BLaER1 treated with 17β-estradiol and CSF1 and Interleukin-3, amounts not matched to agents 10 nM and 100 nM (cell line): ENCODE data around the gene KRTAP9-3.
A peak's percentile ranks its signal among the peaks of the same experiment; 100 is the strongest.
"Not testable (repeated sequence)": the region's sequence is repeated elsewhere in the genome, so short reads cannot be mapped to it uniquely, and the experiment has no call there.

Source experiments
- H3K27ac ChIP-seq, 11 experiments: shearing (Covaris generic); formaldehyde crosslinking; 2 replicates each; pipeline ENCODE4 v1.8.1; 2022
- H3K27me3 ChIP-seq, 11 experiments: shearing (Covaris generic); formaldehyde crosslinking; 2 replicates each; pipeline ENCODE4 v1.8.1; 2022
- H3K36me3 ChIP-seq, 11 experiments: shearing (Covaris generic); formaldehyde crosslinking; 2 replicates each; pipeline ENCODE4 v1.8.1; 2022
- H3K4me1 ChIP-seq, 10 experiments: shearing (Covaris generic); formaldehyde crosslinking; 2 replicates each; pipeline ENCODE4 v1.8.1; 2022
- H3K4me2 ChIP-seq, 11 experiments: shearing (Covaris generic); formaldehyde crosslinking; 2 replicates each; pipeline ENCODE4 v1.8.1; 2022
- H3K4me3 ChIP-seq, 10 experiments: shearing (Covaris generic); formaldehyde crosslinking; 2 replicates each; pipeline ENCODE4 v1.8.1; 2022
- H3K9ac ChIP-seq, 11 experiments: shearing (Covaris generic); formaldehyde crosslinking; 2 replicates each; pipeline ENCODE4 v1.8.1; 2022
- H3K9me3 ChIP-seq, 11 experiments: shearing (Covaris generic); formaldehyde crosslinking; replicated peaks in 1 of 11; 2 replicates each; pipeline ENCODE4 v1.8.1; 2022
- H4K20me1 ChIP-seq, 11 experiments: shearing (Covaris generic); formaldehyde crosslinking; 2 replicates each; pipeline ENCODE4 v1.8.1; 2022
- Cebpa-rat ChIP-seq, 11 experiments: shearing (Covaris generic); IDR thresholded peaks; 2 replicates each; pipeline ENCODE4 v1.8.1; 2022

The KRTAP9-3 gene

DNA sequence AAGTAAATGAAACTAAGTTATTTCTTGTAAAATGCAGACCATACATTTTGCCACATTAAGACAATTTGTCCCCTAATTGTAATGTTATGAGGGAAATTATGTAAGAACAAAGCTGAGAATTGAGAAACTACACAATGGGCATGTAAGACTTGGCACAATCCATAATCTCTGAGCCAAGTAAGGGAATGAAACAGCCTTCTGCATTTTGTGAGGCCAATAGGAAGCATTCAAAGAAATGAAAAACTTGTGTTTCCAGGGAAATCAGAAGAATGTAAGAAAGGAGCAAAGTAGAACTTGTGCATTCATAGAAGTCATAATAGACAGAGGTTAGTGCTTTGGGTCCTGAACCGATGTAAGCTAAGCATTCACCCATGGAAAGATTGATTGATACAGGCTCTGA, 19.0 kb downstream of the KRTAP9-3 start:
- TF ChIP-seq Cebpa-rat (IDR thresholded peaks at IDR 0.05), result no peak
- Histone ChIP-seq H3K4me1 (peaks cover 0 to 4% (median 0%) of the 10 kb centered on the region in 10 experiments; a peak in 1 of 20 replicates), H4K20me1 (no peaks in the 10 kb centered on the region), H3K4me2 (no peak overlapping the region), H3K9me3 (no peaks in the 10 kb centered on the region; a peak in 1 of 22 replicates), H3K9ac (no peak overlapping the region), H3K27ac (no peak overlapping the region), H3K27me3 (no peaks in the 10 kb centered on the region), H3K36me3 (no peaks in the 10 kb centered on the region), H3K4me3 (no peak overlapping the region)

DNA sequence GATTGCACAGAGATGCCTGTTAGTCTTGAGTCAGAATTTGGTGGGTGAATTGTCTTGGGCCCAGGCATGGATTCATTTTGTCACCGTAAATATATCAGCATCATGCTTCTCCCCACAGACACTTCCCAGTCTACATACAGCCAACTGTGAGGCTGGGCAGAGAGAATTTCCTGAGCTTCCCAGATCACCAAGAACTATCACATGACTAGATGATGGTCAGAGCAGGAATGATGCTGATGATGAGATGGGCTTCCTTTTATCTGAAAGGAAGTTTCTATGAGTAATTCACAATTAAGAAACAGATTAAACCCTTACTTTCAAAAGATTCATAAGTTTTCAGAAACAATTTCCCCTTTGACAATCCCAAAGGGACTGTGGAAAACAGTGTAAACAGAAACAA, 22.6 kb downstream of the KRTAP9-3 start:
- H3K27me3 ChIP-seq, result no peaks in the 10 kb centered on the region

DNA sequence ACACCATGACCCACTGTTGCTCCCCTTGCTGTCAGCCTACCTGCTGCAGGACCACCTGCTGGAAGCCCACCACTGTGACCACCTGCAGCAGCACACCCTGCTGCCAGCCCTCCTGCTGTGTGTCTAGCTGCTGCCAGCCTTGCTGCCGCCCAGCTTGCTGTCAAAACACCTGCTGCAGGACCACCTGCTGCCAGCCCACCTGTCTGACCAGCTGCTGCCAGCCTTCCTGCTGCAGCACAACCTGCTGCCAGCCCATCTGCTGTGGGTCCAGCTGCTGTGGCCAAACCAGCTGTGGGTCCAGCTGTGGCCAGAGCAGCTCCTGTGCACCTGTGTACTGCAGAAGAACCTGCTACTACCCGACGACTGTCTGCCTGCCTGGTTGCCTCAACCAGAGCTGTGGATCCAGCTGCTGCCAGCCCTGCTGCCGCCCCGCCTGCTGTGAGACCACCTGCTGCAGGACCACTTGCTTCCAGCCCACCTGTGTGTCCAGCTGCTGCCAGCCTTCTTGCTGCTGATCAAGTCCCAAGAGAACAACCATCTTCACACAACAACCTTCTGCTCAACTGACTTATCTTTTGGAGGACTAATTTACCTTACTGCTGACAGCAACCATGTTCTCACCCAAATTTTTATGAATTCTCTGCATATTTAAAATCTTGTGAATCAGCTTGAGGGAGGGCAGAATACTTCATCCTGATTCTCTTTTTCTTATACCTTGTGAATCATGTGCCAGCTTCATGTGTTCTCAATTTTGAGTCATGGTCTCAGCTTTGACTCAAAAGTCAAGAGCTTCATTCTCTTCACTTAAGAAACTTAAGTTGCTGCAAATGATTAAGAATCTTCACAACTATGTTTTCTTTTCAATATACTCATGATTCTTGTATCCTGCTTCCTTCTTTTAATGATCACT, 23.4 kb downstream of the KRTAP9-3 start, which contains the start of gene KRTAP9-9:
TSS of gene KRTAP9-9 (plus strand) at position 4 of the 910 bp plus-strand sequence.
- not testable (repeated sequence) for H3K4me2 ChIP-seq, H3K27ac ChIP-seq, H4K20me1 ChIP-seq, H3K9me3 ChIP-seq, H3K36me3 ChIP-seq, H3K27me3 ChIP-seq, H3K9ac ChIP-seq, H3K4me1 ChIP-seq, H3K4me3 ChIP-seq

More for the DNA sequence above, 22.6 kb downstream of the KRTAP9-3 start:
- Histone ChIP-seq H4K20me1 (no peaks in the 10 kb centered on the region), H3K27ac (no peak overlapping the region), H3K9ac (no peak overlapping the region), H3K4me1 (peaks cover 0 to 4% (median 0%) of the 10 kb centered on the region in 10 experiments; a peak in 1 of 20 replicates), H3K36me3 (no peaks in the 10 kb centered on the region), H3K4me2 (no peak overlapping the region), H3K9me3 (no peaks in the 10 kb centered on the region; a peak in 1 of 22 replicates), H3K4me3 (no peak overlapping the region)
- no peak for TF ChIP-seq Cebpa-rat (IDR thresholded peaks at IDR 0.05)

DNA sequence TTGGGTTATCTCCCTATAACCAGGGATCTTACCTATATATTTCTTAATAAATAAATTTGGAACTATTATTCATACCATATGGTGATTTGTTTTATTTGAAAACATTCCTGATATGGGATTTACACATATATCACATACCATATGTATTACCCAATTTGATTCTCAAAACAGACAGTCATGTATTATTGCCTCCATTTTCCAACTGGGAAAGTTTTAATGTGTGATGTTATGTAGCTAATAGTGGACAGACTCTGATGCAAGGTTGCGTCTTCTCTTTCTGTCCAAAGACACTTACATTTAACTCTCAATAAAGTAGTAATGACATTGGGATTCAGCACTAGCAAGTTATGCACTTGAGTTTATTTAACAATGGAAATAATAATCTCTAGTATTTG, 24.0 kb downstream of the KRTAP9-3 start:
- H3K4me3 ChIP-seq, result no peak overlapping the region
- 0 out of 20 replicates have a peak, but pooled peaks cover 0 to 8% (median 0%) of the 10 kb centered on the region in 10 experiments for H3K4me1 ChIP-seq
- no peak overlapping the region for H3K4me2 ChIP-seq
- no peak overlapping the region for H3K27ac ChIP-seq
- no peaks in the 10 kb centered on the region for H3K27me3 ChIP-seq
- no peaks in the 10 kb centered on the region; a peak in 1 of 22 replicates for H3K9me3 ChIP-seq
- no peak overlapping the region for H3K9ac ChIP-seq
- TF ChIP-seq Cebpa-rat (IDR thresholded peaks at IDR 0.05), result no peak
- no peaks in the 10 kb centered on the region for H4K20me1 ChIP-seq
- H3K36me3 ChIP-seq, result no peaks in the 10 kb centered on the region

DNA sequence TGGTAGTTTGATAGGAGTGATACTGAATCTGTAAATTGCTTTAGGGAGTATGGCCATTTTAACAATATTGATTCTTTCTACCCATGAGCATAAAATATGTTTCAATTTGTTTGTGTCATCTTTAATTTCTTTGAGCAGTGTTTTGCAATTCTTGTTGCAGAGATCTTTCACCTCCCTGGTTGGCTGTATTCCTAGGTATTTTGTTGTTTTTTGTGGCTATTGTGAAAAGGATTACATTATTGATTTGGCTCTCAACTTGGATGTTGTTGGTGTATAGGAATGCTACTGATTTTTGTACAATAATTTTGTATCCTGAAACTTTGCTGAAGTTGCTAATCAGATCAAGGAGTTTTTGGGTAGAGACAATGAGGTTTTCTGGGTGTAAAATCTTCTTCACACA, 26.2 kb downstream of the KRTAP9-3 start:
- TF ChIP-seq Cebpa-rat (IDR thresholded peaks at IDR 0.05), result no peak
- no peak overlapping the region for H3K27ac ChIP-seq
- no peak overlapping the region for H3K4me3 ChIP-seq
- H3K4me1 ChIP-seq, result 0 out of 20 replicates have a peak, but pooled peaks cover 0 to 4% (median 0%) of the 10 kb centered on the region in 10 experiments
- H4K20me1 ChIP-seq, result no peaks in the 10 kb centered on the region
- no peak overlapping the region for H3K4me2 ChIP-seq
- H3K36me3 ChIP-seq, result no peaks in the 10 kb centered on the region
- no peaks in the 10 kb centered on the region for H3K27me3 ChIP-seq
- no peak overlapping the region for H3K9ac ChIP-seq
- H3K9me3 ChIP-seq, result no peaks in the 10 kb centered on the region; a peak in 1 of 22 replicates

DNA sequence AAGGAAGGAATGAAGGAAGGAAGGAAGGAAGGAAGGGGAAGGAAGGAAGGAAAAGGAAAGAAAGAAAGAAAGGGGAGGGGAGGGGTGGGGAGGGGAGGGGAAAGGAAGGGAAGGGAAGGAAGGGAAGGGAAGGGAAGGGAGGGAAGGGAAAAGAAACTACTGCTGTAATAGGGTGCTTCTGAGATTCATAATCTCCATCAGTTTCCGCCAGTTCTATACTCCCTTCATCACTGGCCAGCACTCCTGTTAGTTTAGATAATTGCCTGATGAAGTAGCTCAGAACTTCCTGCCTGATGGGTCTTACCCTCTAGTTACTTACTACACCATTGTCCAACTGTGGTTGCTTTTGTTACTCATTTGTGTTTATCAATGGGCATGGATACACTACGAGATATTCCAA, 31.0 kb downstream of the KRTAP9-3 start:
- no peak overlapping the region for H3K4me3 ChIP-seq
- peaks cover 0 to 13% (median 0%) of the 10 kb centered on the region in 10 experiments; a peak in 3 of 20 replicates for H3K4me1 ChIP-seq
- no peaks in the 10 kb centered on the region for H3K27me3 ChIP-seq
- H3K27ac ChIP-seq, result no peak overlapping the region
- H4K20me1 ChIP-seq, result no peaks in the 10 kb centered on the region
- H3K36me3 ChIP-seq, result no peaks in the 10 kb centered on the region
- H3K9me3 ChIP-seq, result no peaks in the 10 kb centered on the region
- TF ChIP-seq Cebpa-rat (IDR thresholded peaks at IDR 0.05), result no peak
- no peak overlapping the region for H3K4me2 ChIP-seq
- H3K9ac ChIP-seq, result no peak overlapping the region

DNA sequence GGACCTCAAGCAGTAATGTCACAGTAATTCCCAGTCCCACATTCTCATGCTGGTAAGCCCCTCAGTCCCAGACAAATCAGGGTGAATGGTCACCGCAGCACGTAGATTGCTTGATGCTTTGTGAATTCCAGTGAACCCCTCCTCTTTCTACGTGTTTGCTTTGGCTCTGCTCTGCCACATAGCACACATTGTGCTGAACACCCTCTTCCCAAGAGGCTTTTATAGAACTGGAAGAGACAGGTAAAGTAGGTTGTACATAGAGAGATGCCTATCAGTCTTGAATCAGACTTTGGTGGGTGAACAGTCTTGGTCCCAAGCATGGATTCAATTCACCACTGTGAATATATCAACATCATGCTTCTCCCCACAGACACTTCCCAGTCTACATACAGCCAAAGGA, 32.4 kb downstream of the KRTAP9-3 start:
- Histone ChIP-seq H3K27me3 (no peaks in the 10 kb centered on the region), H3K4me2 (peak overlapping the region in 2 of 11 experiments; percentile 34; a peak in 4 of 22 replicates), H3K4me1 (peaks cover 0 to 13% (median 0%) of the 10 kb centered on the region in 10 experiments; a peak in 3 of 20 replicates), H3K27ac (no peak overlapping the region), H3K4me3 (no peak overlapping the region), H4K20me1 (no peaks in the 10 kb centered on the region), H3K9me3 (no peaks in the 10 kb centered on the region), H3K9ac (no peak overlapping the region), H3K36me3 (no peaks in the 10 kb centered on the region)
- no peak for TF ChIP-seq Cebpa-rat (IDR thresholded peaks at IDR 0.05)

DNA sequence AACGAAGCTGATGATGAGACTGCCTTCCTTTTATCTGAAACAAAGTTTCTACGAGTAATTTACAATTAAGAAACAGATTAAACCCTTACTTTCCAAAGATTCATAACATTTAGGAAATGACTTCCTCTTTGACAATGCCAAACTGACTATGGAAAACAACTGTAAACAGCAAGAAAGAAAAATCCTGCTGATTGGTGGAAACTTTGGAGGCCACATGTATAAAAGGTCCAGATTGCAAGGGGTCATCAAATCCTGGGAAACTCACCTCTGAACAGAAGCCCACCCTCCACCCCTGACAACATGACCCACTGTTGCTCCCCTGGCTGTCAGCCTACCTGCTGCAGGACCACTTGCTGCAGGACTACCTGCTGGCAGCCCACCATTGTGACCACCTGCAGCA, 32.8 kb downstream of the KRTAP9-3 start, which contains the start of gene KRTAP9-6:
TSS of gene KRTAP9-6 (plus strand) at position 301 of the 400 bp plus-strand sequence. CDS start at position 301, 0 bp downstream.
- Histone ChIP-seq H3K9me3 (no peaks in the 10 kb centered on the region), H3K4me3 (no peak within 1 kb of the TSS), H3K36me3 (no peaks in the 10 kb centered on the region), H3K4me1 (peaks cover 0 to 12% (median 0%) of the 10 kb centered on the region in 10 experiments; a peak in 3 of 20 replicates), H4K20me1 (no peaks in the 10 kb centered on the region), H3K9ac (no peak within 1 kb of the TSS), H3K27ac (no peak within 1 kb of the TSS), H3K4me2 (peak within 1 kb of the TSS in 2 of 11 experiments; percentile 34; a peak in 4 of 22 replicates), H3K27me3 (no peaks in the 10 kb centered on the region)
- TF ChIP-seq Cebpa-rat (IDR thresholded peaks at IDR 0.05), result no peak

DNA sequence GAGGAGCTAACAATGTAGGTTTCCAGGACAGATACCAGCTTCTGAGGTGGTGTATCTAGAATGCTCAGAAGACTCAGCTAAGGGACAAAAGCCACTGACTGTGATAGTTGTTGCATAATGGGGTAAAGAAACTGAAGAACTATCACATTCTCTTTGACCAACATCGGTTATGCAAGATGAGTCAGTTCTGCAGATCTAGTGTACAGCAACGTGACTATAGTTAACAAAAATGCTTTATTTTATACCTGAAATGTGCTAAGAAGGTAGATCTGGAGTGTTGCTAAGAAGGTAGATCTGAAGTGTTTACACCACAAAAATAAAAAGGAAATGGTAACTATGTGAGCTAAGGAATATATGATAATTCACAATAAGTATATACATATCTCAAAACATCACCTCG, 35.5 kb downstream of the KRTAP9-3 start:
- no peaks in the 10 kb centered on the region for H3K36me3 ChIP-seq
- H3K9me3 ChIP-seq, result no peaks in the 10 kb centered on the region
- no peak overlapping the region for H3K4me2 ChIP-seq
- H3K27me3 ChIP-seq, result no peaks in the 10 kb centered on the region
- H3K4me3 ChIP-seq, result no peak overlapping the region
- H4K20me1 ChIP-seq, result no peaks in the 10 kb centered on the region
- H3K27ac ChIP-seq, result no peak overlapping the region
- peaks cover 0 to 9% (median 0%) of the 10 kb centered on the region in 10 experiments; a peak in 3 of 20 replicates for H3K4me1 ChIP-seq
- no peak overlapping the region for H3K9ac ChIP-seq
- TF ChIP-seq Cebpa-rat (IDR thresholded peaks at IDR 0.05), result no peak

DNA sequence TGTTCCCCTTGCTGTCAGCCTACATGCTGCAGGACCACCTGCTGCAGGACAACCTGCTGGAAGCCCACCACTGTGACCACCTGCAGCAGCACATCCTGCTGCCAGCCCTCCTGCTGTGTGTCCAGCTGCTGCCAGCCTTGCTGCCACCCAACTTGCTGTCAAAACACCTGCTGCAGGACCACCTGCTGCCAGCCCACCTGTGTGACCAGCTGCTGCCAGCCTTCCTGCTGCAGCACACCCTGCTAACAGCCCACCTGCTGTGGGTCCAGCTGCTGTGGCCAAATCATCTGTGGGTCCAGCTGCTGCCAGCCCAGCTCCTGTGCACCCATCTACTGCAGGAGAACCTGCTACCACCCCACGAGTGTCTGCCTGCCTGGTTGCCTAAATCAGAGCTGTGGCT, 39.1 kb downstream of the KRTAP9-3 start:
- H3K27me3 ChIP-seq, H3K4me3 ChIP-seq, H3K36me3 ChIP-seq, H3K4me2 ChIP-seq, H3K4me1 ChIP-seq, H3K27ac ChIP-seq, H4K20me1 ChIP-seq, H3K9me3 ChIP-seq, H3K9ac ChIP-seq: not testable (repeated sequence)
